Breast epithelium (tissue), 4 donors: Measurements from ENCODE around the gene SORL1-AS1.

Experiments
- DNase-seq, 2 donors: peaks; one replicate each; pipeline ENCODE4 v3.0.0-alpha.2; 2019; ENCODE audit warnings: low spot score in 2 of 2
- H3K27ac ChIP-seq, 2 donors: fragments of 200-600 bp; sonication (generic) in 1 of 2; one replicate each; pipeline ENCODE4 v1.5.1; 2016 to 2019; ENCODE audit warnings: mild to moderate bottlenecking in 1 of 2
- H3K27me3 ChIP-seq, 2 donors: fragments of 200-600 bp; sonication (generic) in 1 of 2; one replicate each; pipeline versions ENCODE4 v1.5.1 to v1.6.0; 2017 to 2019; ENCODE audit warnings: control low read depth in 1 of 2, mild to moderate bottlenecking in 1 of 2
- H3K36me3 ChIP-seq: fragments of 200-600 bp; one replicate; pipeline ENCODE4 v1.5.1; 2019
- H3K4me1 ChIP-seq, 2 donors: fragments of 200-600 bp; sonication (generic); one replicate each; pipeline ENCODE4 v1.5.1; 2016 to 2019; ENCODE audit warnings: control low read depth in 1 of 2
- H3K4me3 ChIP-seq, 3 donors: fragments of 200-600 bp; sonication (generic); 1 replicate in 2 of 3; 2 replicates in 1 of 3; pipeline ENCODE4 v1.5.1; 2016 to 2019; ENCODE audit warnings: mild to moderate bottlenecking in 3 of 3, moderate library complexity in 2 of 3
- H3K9me3 ChIP-seq, 2 donors: fragments of 200-600 bp; sonication (generic) in 1 of 2; one replicate each; pipeline ENCODE4 v1.5.1; 2016 to 2019; ENCODE audit warnings: control low read depth in 1 of 2
- POLR2A ChIP-seq: fragments of 450-650 bp; IDR thresholded peaks from one replicate; pipeline ENCODE4 v1.6.1; 2016; ENCODE audit warnings: antibody characterized with exemption, mild to moderate bottlenecking, moderate library complexity
- POLR2AphosphoS5 ChIP-seq, 3 donors: sonication (generic); formaldehyde crosslinking; IDR thresholded peaks; one replicate each; pipeline ENCODE4 v1.6.1; 2017; ENCODE audit warnings: antibody characterized with exemption in 3 of 3
- intact Hi-C: fragments of 100-400 bp; cut with DNase I; formaldehyde crosslinking; loops from one replicate; pipeline ENCODE4 v1.15.1; 2023; ENCODE audit warnings: low total_unique reads
- TF ChIP-seq, protein P1 (sequence below), 3 donors: fragments of 450-650 bp; IDR thresholded peaks; one replicate each; pipeline ENCODE4 v1.5.1; 2016 to 2017; ENCODE audit warnings: antibody characterized with exemption in 3 of 3, mild to moderate bottlenecking in 3 of 3, moderate library complexity in 3 of 3

Gene SORL1-AS1

GRCh38 chr11:121420398-121420797 is 32.4 kb downstream of the SORL1-AS1 start:
- H3K27me3 ChIP-seq, result no peaks in the 10 kb centered on the region
- H3K9me3 ChIP-seq, result no peaks in the 10 kb centered on the region
- TF ChIP-seq, protein P1, sequence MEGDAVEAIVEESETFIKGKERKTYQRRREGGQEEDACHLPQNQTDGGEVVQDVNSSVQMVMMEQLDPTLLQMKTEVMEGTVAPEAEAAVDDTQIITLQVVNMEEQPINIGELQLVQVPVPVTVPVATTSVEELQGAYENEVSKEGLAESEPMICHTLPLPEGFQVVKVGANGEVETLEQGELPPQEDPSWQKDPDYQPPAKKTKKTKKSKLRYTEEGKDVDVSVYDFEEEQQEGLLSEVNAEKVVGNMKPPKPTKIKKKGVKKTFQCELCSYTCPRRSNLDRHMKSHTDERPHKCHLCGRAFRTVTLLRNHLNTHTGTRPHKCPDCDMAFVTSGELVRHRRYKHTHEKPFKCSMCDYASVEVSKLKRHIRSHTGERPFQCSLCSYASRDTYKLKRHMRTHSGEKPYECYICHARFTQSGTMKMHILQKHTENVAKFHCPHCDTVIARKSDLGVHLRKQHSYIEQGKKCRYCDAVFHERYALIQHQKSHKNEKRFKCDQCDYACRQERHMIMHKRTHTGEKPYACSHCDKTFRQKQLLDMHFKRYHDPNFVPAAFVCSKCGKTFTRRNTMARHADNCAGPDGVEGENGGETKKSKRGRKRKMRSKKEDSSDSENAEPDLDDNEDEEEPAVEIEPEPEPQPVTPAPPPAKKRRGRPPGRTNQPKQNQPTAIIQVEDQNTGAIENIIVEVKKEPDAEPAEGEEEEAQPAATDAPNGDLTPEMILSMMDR (IDR thresholded peaks at IDR 0.05), result no peak
- TF ChIP-seq POLR2A (no peak), POLR2AphosphoS5 (IDR thresholded peaks at IDR 0.05) (no peak)
- no peaks in the 10 kb centered on the region for H3K4me1 ChIP-seq
- no peak for DNase-seq
- H3K4me3 ChIP-seq, result no peak overlapping the region
- no peaks in the 10 kb centered on the region for H3K36me3 ChIP-seq
- intact Hi-C loops, result no loop called here
- no peak overlapping the region for H3K27ac ChIP-seq

DNA sequence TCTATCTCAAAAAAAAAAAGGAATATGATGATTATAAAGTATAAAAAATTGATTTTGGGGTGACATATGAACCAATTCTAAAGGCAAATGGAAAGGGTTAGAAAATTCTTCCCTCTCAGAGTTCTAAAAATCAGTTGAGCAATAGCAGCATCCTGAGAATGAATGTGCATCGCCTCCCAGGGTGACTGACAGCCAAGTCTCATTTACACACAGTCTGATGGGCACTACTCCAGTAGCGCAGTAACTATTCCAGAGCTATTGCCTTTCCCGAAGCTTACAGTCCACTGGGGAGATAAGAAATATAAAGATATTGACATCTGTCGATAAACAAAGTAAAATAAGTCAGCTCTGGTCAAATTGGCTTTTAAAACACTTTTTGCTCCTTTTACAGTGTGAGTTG is 32.9 kb downstream of the SORL1-AS1 start:
- no peak overlapping the region for H3K27ac ChIP-seq
- H3K9me3 ChIP-seq, result no peaks in the 10 kb centered on the region
- TF ChIP-seq POLR2A (no peak), POLR2AphosphoS5 (IDR thresholded peaks at IDR 0.05) (no peak)
- TF ChIP-seq, protein P1 (IDR thresholded peaks at IDR 0.05), result no peak
- H3K36me3 ChIP-seq, result no peaks in the 10 kb centered on the region
- no peaks in the 10 kb centered on the region for H3K4me1 ChIP-seq
- no peaks in the 10 kb centered on the region for H3K27me3 ChIP-seq
- intact Hi-C loops, result no loop called here
- no peak overlapping the region for H3K4me3 ChIP-seq
- DNase-seq, result no peak

DNA sequence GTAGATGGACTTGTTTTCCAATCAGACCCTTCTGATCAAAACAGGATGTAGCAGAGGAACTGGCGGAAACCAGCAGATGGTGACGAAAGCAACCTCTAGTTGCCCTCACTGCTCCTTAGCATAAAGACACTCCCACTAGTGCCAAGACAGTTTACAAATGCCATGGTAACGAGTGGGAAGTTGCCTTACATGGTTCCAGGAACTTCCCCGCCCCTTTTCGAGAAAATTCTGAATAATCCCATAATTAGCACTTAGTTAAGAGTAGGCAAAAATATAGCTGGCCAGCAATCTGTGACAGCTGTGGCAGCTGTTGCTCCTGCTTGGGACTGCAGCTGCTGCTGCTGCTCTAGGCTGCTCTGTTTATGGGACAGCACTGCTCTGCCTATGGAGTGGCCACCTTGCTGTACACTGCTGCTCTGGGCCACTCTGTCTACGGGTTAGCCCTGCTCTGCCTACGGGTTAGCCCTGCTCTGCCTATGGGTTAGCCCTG is 34.1 kb downstream of the SORL1-AS1 start:
- intact Hi-C loops, result no loop called here

GRCh38 chr11:121417607-121418006 is 35.2 kb downstream of the SORL1-AS1 start:
- no peak for TF ChIP-seq POLR2A
- no peak for TF ChIP-seq POLR2AphosphoS5 (IDR thresholded peaks at IDR 0.05)
- TF ChIP-seq, protein P1 (IDR thresholded peaks at IDR 0.05), result no peak
- H3K36me3 ChIP-seq, result no peaks in the 10 kb centered on the region
- no peak overlapping the region for H3K4me3 ChIP-seq
- intact Hi-C loops, result no loop called here
- no peaks in the 10 kb centered on the region for H3K9me3 ChIP-seq
- H3K27me3 ChIP-seq, result no peaks in the 10 kb centered on the region
- H3K27ac ChIP-seq, result peak overlapping the region; percentile 4 to 83
- DNase-seq, result no peak
- H3K4me1 ChIP-seq, result no peaks in the 10 kb centered on the region

More for the DNA sequence above, 34.1 kb downstream of the SORL1-AS1 start:
- H3K9me3 ChIP-seq, result no peaks in the 10 kb centered on the region
- no peak for DNase-seq
- H3K36me3 ChIP-seq, result no peaks in the 10 kb centered on the region
- no peak overlapping the region for H3K4me3 ChIP-seq
- H3K27me3 ChIP-seq, result no peaks in the 10 kb centered on the region
- H3K27ac ChIP-seq, result no peak overlapping the region
- H3K4me1 ChIP-seq, result no peaks in the 10 kb centered on the region
- TF ChIP-seq POLR2A, result no peak
- TF ChIP-seq, protein P1 (IDR thresholded peaks at IDR 0.05), result no peak
- TF ChIP-seq POLR2AphosphoS5 (IDR thresholded peaks at IDR 0.05), result no peak

DNA sequence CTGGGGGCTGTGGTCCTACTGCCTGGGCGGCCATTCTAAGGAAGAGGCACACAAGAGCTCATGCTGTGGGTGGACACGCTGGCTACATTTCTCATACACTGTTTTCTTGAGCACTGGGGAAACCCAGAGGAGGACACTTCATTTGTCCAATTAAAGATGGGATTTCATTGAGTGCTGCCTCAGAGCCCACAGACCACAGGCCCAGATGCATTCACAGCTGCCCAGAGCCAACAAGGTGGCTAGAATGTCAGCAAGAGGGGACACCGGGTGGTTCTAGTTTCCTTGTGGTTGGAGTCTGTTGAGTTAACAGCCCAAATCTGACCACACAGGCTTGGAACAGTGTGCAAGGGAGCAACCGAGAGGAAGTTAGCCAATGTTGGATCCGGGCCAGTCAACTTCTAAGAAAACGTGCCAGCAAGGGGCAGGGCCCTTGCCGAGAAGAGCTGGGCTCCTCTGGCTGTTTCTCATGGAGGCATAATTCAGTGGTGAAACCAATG is 35.7 kb downstream of the SORL1-AS1 start:
- H3K27ac ChIP-seq, result peak overlapping the region; percentile 4 to 83
- H3K36me3 ChIP-seq, result no peaks in the 10 kb centered on the region
- no peaks in the 10 kb centered on the region for H3K4me1 ChIP-seq
- no peak overlapping the region for H3K4me3 ChIP-seq
- TF ChIP-seq, protein P1 (IDR thresholded peaks at IDR 0.05), result no peak
- TF ChIP-seq POLR2AphosphoS5 (IDR thresholded peaks at IDR 0.05), result peak; percentile 33 to 69 (median 57)
- H3K27me3 ChIP-seq, result no peaks in the 10 kb centered on the region
- intact Hi-C loops, result no loop called here
- DNase-seq, result peak; percentile 77 to 82
- no peaks in the 10 kb centered on the region for H3K9me3 ChIP-seq
